ENCODE results near the gene WDHD1.

DNA sequence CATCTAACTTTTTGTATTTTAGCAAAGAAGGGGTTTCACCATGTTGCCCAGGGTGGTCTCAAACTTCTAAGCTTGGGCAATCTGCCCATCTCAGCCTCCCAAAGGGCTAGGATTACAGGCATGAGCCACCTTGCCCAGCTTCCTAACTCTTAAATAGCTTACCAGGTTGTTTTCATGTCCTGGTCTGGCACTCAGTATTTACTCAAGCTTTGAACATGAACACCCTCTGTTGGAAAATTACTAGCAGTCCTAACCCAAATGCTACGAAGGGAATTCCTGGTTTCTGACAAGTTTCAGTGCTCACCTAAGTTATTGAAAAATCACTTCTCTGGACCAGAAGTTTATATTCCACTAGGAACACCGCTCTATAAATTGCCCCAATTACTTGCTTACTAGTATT, 91.8 kb downstream of the WDHD1 start:
- no peak for TF ChIP-seq TAF1 (IDR thresholded peaks at IDR 0.05; ENCODE audit: borderline replicate concordance, low read depth, low read length)
- TF ChIP-seq POLR2AphosphoS5 (IDR thresholded peaks at IDR 0.05; ENCODE audit: low read depth, low read length): no peak
- TF ChIP-seq POLR2A (IDR thresholded peaks at IDR 0.05; ENCODE audit: low read depth, low read length): no peak
